Thyroid gland (tissue), 4 donors: Measurements from ENCODE around the gene COX11.

Source experiments
- POLR2A ChIP-seq, 2 donors: fragments of 450-650 bp; IDR thresholded peaks; one replicate each; pipeline ENCODE4 v1.6.1; 2017; ENCODE audit warnings: antibody characterized with exemption in 2 of 2, mild to moderate bottlenecking in 2 of 2, moderate library complexity in 1 of 2
- TF ChIP-seq, protein P1 (sequence below), 6 experiments: fragments of 200-600 bp in 3 of 6; fragments of 450-650 bp in 3 of 6; sonication (generic) in 3 of 6; IDR thresholded peaks; one replicate each; pipeline ENCODE4 v1.5.1; 2016 to 2019; ENCODE audit warnings: antibody characterized with exemption in 6 of 6, mild to moderate bottlenecking in 2 of 6, inconsistent platforms in 1 of 6, moderate library complexity in 1 of 6

- TF ChIP-seq POLR2A (IDR thresholded peaks at IDR 0.05): no peak
- TF ChIP-seq, protein P1, sequence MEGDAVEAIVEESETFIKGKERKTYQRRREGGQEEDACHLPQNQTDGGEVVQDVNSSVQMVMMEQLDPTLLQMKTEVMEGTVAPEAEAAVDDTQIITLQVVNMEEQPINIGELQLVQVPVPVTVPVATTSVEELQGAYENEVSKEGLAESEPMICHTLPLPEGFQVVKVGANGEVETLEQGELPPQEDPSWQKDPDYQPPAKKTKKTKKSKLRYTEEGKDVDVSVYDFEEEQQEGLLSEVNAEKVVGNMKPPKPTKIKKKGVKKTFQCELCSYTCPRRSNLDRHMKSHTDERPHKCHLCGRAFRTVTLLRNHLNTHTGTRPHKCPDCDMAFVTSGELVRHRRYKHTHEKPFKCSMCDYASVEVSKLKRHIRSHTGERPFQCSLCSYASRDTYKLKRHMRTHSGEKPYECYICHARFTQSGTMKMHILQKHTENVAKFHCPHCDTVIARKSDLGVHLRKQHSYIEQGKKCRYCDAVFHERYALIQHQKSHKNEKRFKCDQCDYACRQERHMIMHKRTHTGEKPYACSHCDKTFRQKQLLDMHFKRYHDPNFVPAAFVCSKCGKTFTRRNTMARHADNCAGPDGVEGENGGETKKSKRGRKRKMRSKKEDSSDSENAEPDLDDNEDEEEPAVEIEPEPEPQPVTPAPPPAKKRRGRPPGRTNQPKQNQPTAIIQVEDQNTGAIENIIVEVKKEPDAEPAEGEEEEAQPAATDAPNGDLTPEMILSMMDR (IDR thresholded peaks at IDR 0.05): no peak
Observed at GRCh38 chr17:54983260-54983659, 14.8 kb upstream of the COX11 start.
